GM10266 (cell line): ENCODE results near the gene MRPL16.

Source experiments
- DNase-seq: peaks from one replicate; pipeline ENCODE4 v3.0.0; 2012; ENCODE audit errors: extremely low spot score
- TF ChIP-seq, protein P1 (sequence below): IDR thresholded peaks from 2 replicates; pipeline ENCODE4 v1.5.1; 2012; ENCODE audit warnings: mild to moderate bottlenecking, low read depth; ENCODE audit not compliant: control insufficient read depth, insufficient read depth; ENCODE audit errors: missing control alignments

The MRPL16 gene

DNA sequence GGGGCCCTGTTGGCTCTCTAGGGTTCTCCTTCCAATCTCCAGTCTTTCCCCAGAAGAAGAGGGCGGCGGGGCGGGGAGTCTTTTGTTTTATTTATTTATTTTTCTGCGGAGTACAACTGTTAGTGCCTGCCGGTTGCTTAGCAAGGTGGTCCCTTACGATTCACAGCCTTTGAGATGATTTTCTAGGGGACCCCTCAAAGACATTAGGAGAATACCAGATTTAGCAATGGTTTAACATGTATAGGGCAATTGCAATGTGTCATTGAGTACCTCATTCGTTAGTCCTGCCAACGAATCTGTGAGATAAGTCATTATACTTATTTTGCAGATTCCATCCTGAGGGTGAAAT is 307 bp upstream of the MRPL16 start:
- no peak for DNase-seq
- TF ChIP-seq, protein P1, sequence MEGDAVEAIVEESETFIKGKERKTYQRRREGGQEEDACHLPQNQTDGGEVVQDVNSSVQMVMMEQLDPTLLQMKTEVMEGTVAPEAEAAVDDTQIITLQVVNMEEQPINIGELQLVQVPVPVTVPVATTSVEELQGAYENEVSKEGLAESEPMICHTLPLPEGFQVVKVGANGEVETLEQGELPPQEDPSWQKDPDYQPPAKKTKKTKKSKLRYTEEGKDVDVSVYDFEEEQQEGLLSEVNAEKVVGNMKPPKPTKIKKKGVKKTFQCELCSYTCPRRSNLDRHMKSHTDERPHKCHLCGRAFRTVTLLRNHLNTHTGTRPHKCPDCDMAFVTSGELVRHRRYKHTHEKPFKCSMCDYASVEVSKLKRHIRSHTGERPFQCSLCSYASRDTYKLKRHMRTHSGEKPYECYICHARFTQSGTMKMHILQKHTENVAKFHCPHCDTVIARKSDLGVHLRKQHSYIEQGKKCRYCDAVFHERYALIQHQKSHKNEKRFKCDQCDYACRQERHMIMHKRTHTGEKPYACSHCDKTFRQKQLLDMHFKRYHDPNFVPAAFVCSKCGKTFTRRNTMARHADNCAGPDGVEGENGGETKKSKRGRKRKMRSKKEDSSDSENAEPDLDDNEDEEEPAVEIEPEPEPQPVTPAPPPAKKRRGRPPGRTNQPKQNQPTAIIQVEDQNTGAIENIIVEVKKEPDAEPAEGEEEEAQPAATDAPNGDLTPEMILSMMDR = no peak

DNA sequence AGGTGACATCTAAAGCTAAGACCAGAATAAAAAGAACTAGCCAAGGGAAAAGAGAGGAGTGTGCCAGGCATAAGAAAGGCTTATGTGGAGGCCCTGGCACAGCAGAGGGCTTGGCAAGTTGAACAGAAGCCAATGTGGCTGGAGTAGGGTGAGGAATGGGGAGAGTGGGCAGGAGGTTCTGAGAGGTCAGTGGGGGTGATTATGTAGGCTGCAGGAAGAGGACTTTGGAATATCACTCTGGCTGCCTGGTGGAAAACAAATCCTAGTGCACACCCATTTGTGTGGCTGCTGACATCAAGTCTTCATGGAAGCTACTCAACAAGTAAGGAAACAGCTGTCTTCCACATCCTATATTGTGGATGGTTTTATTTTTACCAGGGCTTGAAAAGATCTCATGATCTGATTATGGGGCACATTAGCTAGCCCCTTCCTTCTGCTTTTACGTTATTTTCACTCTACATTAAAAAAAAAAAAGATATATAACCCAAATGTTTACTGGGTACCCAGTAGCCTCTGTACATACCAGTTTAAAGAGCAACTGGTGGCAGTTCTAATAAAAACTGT is 3.4 kb downstream of the MRPL16 start:
- no peak for DNase-seq

DNA sequence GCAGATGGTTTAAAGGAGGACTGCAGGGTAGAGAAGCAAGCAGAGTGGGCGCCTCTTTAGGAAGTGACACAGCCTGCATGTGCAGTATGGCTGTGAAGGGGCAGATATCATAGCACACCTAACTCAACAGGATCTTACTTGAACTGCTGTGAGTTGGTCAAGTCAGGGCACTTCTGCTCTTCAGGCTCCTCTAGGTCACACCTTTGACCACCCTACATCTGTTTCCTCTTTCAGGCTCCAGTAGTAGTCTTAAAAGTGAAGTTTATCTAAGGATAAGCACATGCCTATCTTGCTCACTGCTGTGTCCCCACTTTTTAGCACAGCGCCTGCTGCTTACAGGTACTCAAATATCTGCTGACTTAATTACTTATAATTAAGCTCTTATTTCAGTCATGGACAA is 6.5 kb downstream of the MRPL16 start:
- TF ChIP-seq, protein P1 = no peak
- DNase-seq = no peak

More for the DNA sequence above, 3.4 kb downstream of the MRPL16 start:
- TF ChIP-seq, protein P1 = no peak

DNA sequence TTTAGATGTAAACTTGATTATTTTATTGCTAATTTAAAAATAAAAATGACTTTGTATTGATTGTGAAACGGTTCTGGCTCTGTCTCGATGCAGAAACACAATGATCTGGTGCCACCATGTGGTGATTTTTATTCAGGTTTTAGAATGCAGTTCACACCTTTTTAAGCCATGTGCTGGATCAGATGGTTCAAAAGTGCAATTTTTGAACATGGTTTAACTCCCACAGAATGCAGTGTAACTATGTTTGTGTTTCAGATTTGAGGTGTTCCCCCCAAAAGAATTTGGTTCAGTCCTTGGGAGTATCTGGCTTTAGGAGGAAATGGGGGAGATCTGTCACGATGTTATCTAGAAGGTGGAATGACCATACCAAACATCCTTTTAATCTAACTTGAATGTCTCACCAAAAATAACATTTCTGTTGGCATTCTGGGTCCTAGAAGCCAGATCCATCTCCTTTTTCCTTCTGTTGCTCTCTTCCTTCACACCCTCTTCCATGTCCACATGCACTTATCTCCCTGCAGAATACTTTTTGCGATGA is 7.9 kb downstream of the MRPL16 start:
- TF ChIP-seq, protein P1 = peak; percentile 60
- DNase-seq = peak; percentile 33

GRCh38 chr11:59801981-59802638 is 8.5 kb downstream of the MRPL16 start:
- no peak for DNase-seq
- TF ChIP-seq, protein P1 = no peak

DNA sequence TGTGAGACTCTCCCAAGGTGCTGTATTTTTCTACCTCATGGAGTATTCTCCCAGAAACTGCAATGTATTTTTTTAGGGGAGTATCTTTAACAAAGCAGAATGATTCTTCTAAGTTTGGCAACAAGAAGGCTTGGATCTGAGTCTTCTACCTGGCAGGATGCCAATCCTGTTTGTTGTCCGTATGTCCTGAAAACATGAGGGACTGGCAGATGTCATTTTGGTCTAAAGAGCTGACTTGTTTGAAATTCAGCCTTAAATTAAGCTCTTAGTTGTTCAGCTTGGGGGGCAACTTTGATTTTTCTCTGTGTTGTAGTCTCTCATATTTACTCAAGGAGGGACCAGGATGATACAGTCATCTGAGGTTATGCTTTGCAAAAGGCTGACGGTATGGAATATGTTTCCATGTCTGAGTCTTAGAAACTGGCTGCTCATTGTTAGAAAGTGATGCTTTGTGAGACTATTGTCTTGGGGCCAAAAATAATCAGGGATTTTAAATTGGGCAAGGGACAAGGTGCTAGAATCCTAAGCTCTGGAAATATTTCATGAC is 9.3 kb downstream of the MRPL16 start:
- no peak for DNase-seq
- TF ChIP-seq, protein P1 = no peak
